HG03460 (cell line): ENCODE data around the gene CRAMP1.
"Not testable (repeated sequence)": the region's sequence is repeated elsewhere in the genome, so short reads cannot be mapped to it uniquely, and the experiment has no call there.

Experiments
- ATAC-seq: cut with Tn5 transposase; IDR thresholded peaks from one replicate; pipeline ENCODE4 v1.9.1; 2021; ENCODE audit not compliant: unreplicated experiment

Gene CRAMP1

DNA sequence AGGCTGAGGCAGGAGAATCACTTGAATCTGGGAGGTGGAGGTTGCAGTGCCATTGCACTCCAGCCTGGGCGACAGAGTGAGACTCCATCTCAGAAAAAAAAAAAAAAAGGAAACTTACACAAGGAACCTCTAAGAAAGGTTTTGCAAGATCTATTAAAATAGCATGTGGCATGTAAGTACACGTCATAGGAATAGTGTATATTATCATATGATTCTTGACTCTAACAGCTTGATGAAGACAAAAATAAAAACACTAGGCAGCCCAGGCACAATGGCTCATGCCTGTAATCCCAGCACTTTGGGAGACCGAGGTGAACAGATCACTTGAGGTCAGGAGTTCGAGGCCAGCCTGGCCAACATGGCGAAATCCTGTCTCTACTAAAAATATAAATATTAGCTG, 16.6 kb upstream of the CRAMP1 start:
- not testable (repeated sequence) for ATAC-seq

DNA sequence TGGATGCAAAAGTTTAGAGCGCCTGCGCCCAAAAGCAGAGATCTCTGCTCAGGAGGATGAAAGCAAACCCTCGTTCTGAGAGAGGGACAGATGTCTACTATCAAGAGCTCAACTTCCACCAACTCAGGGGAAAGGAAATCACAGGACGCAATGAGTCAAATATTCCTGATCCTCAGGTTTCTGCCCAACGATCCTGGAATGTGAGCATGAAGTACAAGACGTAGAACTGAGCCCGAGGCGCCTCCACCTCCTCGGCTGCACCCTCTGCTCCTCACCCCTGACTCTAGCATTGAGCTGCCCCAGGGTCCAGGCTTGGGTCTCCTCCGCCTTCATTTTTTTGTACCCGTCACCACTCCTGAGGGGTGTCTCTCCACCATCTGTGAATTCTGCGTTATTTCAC, 15.6 kb upstream of the CRAMP1 start:
- no peak for ATAC-seq

DNA sequence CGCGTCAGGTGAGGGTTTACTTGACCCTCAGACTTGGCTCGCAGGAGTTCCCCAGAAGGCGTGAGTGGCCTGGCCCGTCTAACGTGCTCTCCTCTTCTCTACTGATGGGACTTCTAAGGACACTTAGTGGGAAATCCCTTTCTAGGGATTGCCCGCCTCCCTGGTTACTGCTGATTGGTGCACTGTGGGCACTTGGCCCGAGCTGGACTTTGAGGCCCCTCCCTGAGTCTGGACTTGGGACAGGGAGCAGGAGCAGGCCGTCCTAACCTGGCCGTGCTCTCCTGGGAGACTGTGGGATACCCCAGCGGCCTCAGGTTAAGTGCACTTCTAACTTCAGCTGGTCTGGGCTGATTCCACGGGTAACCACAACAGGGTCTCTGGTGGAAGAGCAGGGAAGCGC, 15.0 kb upstream of the CRAMP1 start:
- ATAC-seq = no peak

GRCh38 chr16:1601031-1601430, 11.1 kb upstream of the CRAMP1 start:
- no peak for ATAC-seq

GRCh38 chr16:1601489-1601888, 10.7 kb upstream of the CRAMP1 start:
- ATAC-seq = no peak

DNA sequence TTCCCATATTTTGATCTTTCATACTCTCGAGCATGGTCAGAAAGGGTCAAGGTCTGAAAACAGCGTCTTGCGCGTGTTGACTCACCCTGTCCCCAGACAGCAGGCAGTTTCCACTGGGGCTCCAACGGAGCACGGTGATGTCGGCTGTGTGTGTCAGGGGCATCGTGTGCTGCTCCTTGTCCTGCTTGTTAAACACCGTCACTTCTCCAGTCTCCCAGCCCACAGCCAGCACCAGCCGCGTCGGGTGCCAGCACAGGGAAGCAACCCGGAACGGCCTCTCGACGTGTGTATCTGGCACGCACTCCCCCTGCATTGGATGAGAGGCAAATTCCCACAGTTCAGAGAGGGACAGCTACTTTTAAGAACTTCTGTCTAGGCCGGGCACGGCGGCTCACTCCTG, 9.9 kb upstream of the CRAMP1 start:
- no peak for ATAC-seq

- ATAC-seq = no peak
Observed at GRCh38 chr16:1606774-1607173, 5.4 kb upstream of the CRAMP1 start.

DNA sequence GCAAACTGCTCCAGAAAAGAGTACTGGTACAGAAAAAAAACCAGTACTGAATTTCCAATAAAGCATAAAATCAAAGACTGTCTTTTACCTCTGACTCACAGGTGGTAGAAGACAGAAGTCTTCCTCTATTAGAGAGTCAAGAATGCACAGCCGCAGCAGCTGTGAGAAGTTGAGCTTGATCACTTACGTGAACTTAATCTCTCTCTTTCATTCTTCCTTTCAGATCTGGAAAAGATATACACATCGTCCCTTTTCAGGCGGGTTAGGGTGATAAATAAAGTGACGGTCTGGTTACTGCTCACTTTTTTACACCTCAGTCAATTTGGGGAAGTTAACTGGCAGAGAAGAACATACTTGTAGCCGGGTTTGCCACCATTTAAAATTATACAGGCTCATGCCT, 4.2 kb upstream of the CRAMP1 start:
- ATAC-seq = no peak

GRCh38 chr16:1610071-1610898, 1.9 kb upstream of the CRAMP1 start:
- ATAC-seq = peak; percentile 48

DNA sequence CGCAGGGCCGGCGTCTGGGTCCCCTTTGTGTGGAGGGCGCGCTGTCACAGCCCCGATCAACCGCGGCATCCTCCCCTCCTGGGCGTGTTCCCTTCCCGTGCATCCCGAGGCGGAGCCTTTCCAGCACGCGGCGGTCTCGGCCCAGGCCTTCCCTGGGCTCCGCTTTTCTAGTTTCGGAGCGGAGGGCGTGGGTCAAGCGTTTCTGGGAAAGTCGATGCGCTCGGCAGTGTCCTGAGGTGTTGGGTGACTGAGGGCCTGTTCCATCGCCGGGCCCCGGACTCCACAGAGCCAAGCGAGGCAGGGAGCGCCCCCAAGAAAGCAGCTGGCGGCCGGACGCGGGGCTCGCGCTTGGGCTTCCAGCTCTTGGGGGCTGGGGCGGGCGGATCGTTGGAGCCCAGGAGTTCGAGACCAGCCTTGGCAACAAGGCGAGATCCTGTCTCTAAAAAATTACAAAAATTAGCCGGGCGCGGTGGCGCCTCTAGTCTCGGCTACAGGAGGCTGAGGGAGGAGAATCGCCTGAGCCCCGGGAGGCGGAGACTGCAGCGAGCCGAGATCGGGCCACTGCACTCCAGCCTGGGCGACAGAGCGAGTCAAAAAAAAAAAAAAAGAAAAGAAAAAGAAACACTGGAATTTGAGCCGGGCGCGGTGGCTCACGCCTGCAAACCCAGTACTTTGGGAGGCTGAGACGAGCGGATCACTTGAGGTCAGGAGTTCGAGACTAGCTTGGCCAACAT, 1.1 kb upstream of the CRAMP1 start:
- ATAC-seq = no peak

DNA sequence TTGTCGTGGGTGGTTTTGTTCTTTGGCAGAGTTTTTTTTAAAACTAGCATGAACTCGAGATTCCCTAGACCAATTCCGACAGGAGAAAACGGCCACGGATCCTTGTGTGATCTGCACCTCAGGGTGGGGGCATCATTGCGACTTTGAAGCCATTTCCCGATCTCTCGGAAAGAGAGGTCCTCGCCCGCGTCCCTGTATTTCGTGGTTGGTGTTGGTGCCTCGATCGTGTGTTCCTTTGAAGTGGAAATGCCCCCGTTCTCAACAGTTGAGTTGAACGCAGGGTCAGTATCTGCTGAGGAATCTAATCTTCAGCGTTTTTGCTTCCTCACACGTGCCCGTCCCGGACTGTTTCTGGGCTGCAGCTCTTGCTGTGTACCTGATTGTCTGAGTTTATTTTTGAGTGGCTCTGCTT, 1.1 kb downstream of the CRAMP1 start:
- ATAC-seq = no peak

- no peak for ATAC-seq
Observed at GRCh38 chr16:1613728-1614455, 1.7 kb downstream of the CRAMP1 start.

DNA sequence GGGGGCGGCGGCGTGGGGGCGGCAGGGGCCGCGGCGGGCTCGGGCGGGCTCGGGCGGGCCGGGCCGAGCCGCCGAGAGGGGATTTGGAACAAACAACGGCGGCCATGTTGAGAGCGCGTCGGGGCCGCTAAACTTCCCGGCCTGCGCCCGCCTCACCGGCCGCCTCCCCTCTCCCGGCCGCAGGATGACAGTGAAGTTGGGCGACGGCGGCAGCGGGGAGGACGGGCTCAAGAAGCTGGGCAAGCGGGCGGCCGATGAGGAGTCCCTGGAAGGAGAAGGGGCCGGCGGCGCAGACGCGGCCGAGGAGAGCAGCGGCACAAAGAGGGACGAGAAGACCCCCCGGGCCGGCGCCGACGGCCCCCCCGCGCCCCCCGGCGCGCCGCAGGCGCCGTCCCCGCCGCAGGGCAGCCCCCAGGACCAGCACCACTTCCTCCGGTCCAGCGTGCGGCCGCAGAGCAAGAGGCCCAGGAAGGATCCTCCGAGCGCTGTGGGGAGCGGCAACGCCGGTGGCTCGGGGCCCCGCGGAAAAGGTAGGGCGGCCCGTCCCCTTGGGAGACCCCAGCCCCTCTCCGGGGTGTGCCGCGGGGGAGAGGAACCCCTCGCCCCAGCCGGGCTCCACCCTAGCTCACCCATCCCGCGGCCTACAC, 2.4 kb downstream of the CRAMP1 start:
- ATAC-seq = no peak

- no peak for ATAC-seq
Observed at GRCh38 chr16:1615761-1616160, 3.6 kb downstream of the CRAMP1 start.

GRCh38 chr16:1619976-1620375, 7.8 kb downstream of the CRAMP1 start:
- no peak for ATAC-seq

DNA sequence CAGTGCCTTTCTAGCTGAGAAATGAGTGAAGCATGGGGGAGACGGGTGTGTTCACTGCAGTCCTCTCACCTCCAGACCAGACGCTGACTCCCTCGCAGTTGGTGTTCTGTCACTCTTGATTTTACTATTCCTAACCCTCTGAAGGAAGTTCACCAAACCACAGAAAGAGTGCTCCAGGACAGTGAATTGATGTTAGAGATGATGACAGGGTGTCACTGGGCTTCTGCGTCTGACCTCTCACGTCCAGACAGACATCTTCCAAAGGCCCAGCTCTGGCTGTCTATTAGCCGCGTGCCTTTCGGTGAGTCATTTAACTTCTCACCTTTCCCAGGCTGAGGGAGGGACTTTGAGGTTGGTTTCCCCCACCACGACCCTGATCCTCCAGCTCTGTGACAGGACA, 8.2 kb downstream of the CRAMP1 start:
- no peak for ATAC-seq

- no peak for ATAC-seq
Observed at GRCh38 chr16:1621851-1622250, 9.7 kb downstream of the CRAMP1 start.

GRCh38 chr16:1626327-1626726, 14.2 kb downstream of the CRAMP1 start:
- ATAC-seq = no peak

GRCh38 chr16:1626776-1627175, 14.6 kb downstream of the CRAMP1 start:
- no peak for ATAC-seq

DNA sequence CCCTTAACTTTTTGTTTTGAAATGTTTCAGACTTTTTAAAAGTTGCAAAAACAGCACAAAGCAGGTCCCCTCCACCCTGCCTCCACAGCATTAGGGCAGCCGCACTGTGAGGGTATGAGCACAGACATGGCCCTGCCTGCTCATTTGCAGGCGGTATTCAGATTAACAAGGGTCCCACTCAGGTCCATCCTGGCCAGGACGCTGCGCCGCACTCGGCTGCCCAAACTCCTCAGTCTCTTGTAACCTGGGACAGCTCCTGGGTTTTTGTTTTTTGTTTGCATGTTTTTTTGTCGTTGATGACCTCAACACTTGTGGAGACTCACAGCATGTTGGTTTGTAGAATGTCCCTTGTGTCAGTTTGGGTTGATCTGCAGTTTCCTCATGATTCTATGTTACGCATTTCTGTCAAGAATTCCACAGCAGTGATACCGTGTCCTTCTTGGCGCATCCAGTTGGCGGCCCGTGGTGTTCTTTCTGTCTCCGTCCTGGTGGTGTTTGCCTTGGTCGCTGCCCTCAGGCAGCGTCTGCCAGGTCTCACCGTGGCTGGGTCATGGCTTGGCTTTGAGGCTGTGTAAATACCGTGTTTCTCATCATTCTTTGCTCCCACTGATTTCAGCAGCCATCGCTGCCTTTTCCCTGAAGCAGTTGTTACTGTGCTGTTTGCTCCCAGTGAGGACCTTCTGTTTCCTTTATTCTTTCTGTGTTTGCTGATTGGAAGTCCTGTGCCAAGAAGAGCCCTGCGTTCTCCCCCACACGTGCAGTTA, 18.5 kb downstream of the CRAMP1 start:
- ATAC-seq = no peak

GRCh38 chr16:1631230-1631629, 19.1 kb downstream of the CRAMP1 start:
- ATAC-seq = no peak
